Hepatocyte (in vitro differentiated cells): ENCODE results near the gene NME4.

Source experiments
- EZH2 ChIP-seq: fragments of 200-600 bp; sonication (generic); IDR thresholded peaks from 2 replicates; pipeline ENCODE4 v1.6.1; 2016; ENCODE audit warnings: antibody characterized with exemption, mild to moderate bottlenecking, borderline replicate concordance
- EZH2phosphoT487 ChIP-seq: fragments of 200-600 bp; sonication (generic); IDR thresholded peaks from one replicate; pipeline ENCODE4 v1.6.1; 2018; ENCODE audit warnings: antibody characterized with exemption, mild to moderate bottlenecking, low read depth, moderate library complexity; ENCODE audit not compliant: unreplicated experiment, severe bottlenecking
- TF ChIP-seq, protein P1 (sequence below): fragments of 200-600 bp; sonication (generic); IDR thresholded peaks from 2 replicates; pipeline ENCODE4 v1.5.1; 2016; ENCODE audit warnings: antibody characterized with exemption, mild to moderate bottlenecking; ENCODE audit not compliant: poor library complexity

DNA sequence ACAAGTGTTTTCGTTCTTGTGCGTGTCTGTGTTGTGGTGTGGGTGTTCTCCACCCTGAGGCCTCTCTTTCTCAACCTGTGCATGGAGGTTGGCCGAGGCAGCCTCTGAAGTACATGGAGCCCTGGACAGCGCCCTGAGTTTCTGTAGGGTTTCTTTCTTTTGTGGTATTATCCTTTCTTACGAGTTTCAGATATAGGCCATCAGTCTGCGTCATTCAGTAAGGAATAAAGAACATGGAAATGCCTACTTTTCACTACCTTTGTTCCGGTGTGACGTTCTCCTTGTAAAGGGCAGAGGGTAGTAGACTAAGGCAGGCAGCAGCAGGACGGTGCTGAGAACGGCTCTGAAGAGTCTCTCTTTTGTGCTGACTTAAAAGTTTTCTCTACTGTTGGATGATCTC is 47.0 kb downstream of the NME4 start:
- TF ChIP-seq, protein P1, sequence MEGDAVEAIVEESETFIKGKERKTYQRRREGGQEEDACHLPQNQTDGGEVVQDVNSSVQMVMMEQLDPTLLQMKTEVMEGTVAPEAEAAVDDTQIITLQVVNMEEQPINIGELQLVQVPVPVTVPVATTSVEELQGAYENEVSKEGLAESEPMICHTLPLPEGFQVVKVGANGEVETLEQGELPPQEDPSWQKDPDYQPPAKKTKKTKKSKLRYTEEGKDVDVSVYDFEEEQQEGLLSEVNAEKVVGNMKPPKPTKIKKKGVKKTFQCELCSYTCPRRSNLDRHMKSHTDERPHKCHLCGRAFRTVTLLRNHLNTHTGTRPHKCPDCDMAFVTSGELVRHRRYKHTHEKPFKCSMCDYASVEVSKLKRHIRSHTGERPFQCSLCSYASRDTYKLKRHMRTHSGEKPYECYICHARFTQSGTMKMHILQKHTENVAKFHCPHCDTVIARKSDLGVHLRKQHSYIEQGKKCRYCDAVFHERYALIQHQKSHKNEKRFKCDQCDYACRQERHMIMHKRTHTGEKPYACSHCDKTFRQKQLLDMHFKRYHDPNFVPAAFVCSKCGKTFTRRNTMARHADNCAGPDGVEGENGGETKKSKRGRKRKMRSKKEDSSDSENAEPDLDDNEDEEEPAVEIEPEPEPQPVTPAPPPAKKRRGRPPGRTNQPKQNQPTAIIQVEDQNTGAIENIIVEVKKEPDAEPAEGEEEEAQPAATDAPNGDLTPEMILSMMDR, result no peak
- TF ChIP-seq EZH2, result no peak
- TF ChIP-seq EZH2phosphoT487, result no peak
